AG09319 (cell line): ENCODE measurements around the gene ARHGAP19.
"Not testable (repeated sequence)": the region's sequence is repeated elsewhere in the genome, so short reads cannot be mapped to it uniquely, and the experiment has no call there.

Experiments
- DNase-seq: peaks from one replicate; pipeline ENCODE4 v3.0.0-alpha.2; 2010; ENCODE audit warnings: low read depth; ENCODE audit errors: extremely low read depth
- TF ChIP-seq, protein P1 (sequence below): IDR thresholded peaks from 2 replicates; pipeline ENCODE4 v1.5.1; 2011; ENCODE audit warnings: low read depth, mild to moderate bottlenecking, inconsistent platforms, low read length, moderate library complexity

Gene ARHGAP19

DNA sequence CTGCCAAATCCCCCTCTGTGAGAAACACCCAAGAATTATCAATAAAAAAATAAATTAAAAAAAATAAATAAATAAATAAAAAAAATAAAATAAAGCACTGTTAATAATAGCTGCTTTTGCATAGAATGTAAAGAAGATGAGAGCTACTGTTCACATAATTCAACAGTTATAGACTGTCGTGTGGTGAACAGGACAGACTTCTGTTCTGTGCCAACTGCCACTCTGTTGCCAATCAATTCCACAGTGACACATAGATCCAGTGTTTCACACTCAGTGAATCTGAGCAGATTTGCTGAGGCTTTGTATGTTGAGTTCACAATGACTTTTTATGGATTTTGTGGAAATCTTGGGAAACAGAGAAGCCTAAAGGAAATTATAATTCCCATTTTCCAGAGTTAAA is 14.9 kb downstream of the ARHGAP19 start:
- TF ChIP-seq, protein P1, sequence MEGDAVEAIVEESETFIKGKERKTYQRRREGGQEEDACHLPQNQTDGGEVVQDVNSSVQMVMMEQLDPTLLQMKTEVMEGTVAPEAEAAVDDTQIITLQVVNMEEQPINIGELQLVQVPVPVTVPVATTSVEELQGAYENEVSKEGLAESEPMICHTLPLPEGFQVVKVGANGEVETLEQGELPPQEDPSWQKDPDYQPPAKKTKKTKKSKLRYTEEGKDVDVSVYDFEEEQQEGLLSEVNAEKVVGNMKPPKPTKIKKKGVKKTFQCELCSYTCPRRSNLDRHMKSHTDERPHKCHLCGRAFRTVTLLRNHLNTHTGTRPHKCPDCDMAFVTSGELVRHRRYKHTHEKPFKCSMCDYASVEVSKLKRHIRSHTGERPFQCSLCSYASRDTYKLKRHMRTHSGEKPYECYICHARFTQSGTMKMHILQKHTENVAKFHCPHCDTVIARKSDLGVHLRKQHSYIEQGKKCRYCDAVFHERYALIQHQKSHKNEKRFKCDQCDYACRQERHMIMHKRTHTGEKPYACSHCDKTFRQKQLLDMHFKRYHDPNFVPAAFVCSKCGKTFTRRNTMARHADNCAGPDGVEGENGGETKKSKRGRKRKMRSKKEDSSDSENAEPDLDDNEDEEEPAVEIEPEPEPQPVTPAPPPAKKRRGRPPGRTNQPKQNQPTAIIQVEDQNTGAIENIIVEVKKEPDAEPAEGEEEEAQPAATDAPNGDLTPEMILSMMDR = no peak
- no peak for DNase-seq

DNA sequence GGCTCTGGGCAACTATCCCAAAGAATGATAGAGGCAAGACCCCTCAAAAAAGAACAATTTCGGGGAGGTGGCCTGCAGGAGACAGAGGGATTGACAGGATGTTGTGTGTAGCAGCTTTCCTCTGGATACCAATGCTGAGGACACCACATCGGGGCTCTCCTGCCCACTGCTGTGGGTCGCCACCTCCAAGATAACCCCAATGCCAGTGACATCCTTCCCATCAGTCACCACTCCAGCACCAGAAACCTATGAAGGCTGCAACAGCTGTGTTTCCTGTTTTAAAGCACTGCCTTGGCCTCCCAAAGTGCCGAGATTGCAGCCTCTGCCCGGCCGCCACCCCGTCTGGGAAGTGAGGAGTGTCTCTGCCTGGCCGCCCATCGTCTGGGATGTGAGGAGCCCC is 17.6 kb downstream of the ARHGAP19 start:
- TF ChIP-seq, protein P1 = no peak
- no peak for DNase-seq

DNA sequence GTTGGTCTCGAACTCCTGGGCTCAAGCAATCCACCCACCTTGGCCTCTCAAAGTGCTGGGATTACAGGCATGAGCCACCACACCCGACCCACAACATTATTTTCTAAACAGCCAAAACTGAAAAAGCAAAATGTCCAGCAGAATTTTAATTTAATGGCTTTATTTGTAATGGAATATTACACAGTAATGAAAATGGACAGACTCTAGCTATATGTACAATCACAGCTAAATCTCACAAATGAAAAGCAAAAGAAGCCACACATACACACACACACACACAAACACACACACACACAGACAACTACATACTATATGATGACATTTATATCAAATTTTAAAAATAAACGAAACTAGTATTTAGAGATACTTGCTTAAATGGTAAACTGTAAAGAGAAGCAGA is 18.7 kb downstream of the ARHGAP19 start:
- TF ChIP-seq, protein P1 = no peak
- DNase-seq = no peak

DNA sequence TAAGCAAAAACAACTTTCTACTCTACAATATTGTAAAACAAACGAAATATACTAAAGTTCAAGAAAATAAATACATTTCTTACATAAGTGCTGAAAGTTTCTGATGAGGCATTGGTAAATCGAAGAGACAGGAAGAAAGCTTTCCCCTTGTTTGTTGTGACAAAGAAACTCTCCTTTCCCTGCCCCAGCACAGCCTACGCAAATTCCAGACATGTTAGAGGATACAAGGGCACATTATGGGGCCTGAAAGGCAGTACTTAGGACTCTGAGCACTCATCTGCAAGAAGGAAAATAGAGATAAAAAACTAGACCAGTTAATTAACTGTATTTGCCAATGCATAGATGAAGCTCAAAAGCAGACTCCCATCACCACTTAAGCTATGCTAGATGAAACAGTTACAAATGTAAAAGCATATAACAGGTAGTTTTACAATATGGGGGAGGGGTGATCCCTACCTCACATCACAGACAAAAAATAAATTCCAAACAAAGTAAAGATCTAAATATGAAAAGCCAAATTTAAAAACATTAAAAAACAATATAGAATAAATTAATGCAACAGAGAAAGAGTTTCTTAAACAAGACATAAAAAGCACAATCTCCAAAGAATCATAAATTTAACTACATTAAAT is 21.8 kb downstream of the ARHGAP19 start:
- no peak for DNase-seq

GRCh38 chr10:97267671-97268070 is 24.8 kb downstream of the ARHGAP19 start:
- TF ChIP-seq, protein P1 = no peak
- DNase-seq = no peak

More for the DNA sequence above, 21.8 kb downstream of the ARHGAP19 start:
- TF ChIP-seq, protein P1 = no peak

GRCh38 chr10:97265095-97265494 is 27.3 kb downstream of the ARHGAP19 start:
- DNase-seq = not testable (repeated sequence)

DNA sequence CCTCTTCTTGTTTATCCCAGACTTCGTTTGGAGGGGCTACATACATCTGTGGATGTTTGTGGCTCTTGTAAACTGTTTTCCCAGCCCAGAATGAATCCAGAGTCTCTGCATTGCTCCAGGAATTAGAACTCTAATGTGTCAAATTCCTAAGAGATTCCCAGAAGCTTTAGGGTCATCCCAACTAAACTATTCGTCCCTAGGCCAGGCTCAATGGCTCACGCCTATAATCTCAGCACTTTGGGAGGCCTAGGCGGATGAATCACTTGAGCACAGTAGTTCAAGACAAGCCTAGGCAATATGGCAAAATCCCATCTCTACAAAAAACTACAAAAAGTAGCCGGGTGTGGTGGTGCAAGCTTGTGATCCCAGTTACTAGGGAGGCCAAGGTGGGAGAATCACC is 28.5 kb downstream of the ARHGAP19 start:
- TF ChIP-seq, protein P1 = no peak
- DNase-seq = no peak

GRCh38 chr10:97261656-97262055 is 30.8 kb downstream of the ARHGAP19 start:
- TF ChIP-seq, protein P1 = no peak
- no peak for DNase-seq
